Spleen (tissue), 11 donors: Measurements from ENCODE around the gene C11orf21. TPM values are rescaled to one million over a fixed set of nuclear protein-coding genes. Genes with fewer than 3 reads are reported as not detected.

ENCODE experiments used
- DNase-seq: peaks from one replicate; pipeline ENCODE4 v3.0.0-alpha.2; 2020
- H3K27ac ChIP-seq, 8 donors: fragments of 200-600 bp; sonication (generic) in 7 of 8; 1 replicate in 4 of 8; 2 replicates in 4 of 8; pipeline versions ENCODE4 v1.5.0 to v1.8.0; 2016 to 2021; ENCODE audit warnings: inconsistent platforms in 4 of 8, mild to moderate bottlenecking in 4 of 8, moderate library complexity in 1 of 8
- H3K27me3 ChIP-seq, 7 donors: fragments of 200-600 bp; sonication (generic) in 6 of 7; replicated peaks in 1 of 7; 1 replicate in 4 of 7; 2 replicates in 3 of 7; pipeline versions ENCODE4 v1.5.0 to v1.8.0; 2016 to 2021; ENCODE audit warnings: inconsistent platforms in 3 of 7, mild to moderate bottlenecking in 1 of 7
- H3K36me3 ChIP-seq, 6 donors: fragments of 200-600 bp; sonication (generic) in 5 of 6; 1 replicate in 4 of 6; 2 replicates in 2 of 6; pipeline versions ENCODE4 v1.5.0 to v1.8.0; 2016 to 2021; ENCODE audit warnings: inconsistent platforms in 2 of 6
- H3K4me1 ChIP-seq, 6 donors: fragments of 200-600 bp; sonication (generic) in 5 of 6; 1 replicate in 3 of 6; 2 replicates in 3 of 6; pipeline versions ENCODE4 v1.5.0 to v1.8.0; 2016 to 2021; ENCODE audit warnings: inconsistent platforms in 3 of 6
- H3K4me3 ChIP-seq, 8 donors: fragments of 200-600 bp; sonication (generic) in 7 of 8; 1 replicate in 4 of 8; 2 replicates in 4 of 8; pipeline versions ENCODE4 v1.5.0 to v1.8.0; 2016 to 2021; ENCODE audit warnings: inconsistent platforms in 4 of 8, mild to moderate bottlenecking in 4 of 8, moderate library complexity in 2 of 8
- H3K9me3 ChIP-seq, 8 donors: fragments of 200-600 bp; sonication (generic) in 7 of 8; 1 replicate in 4 of 8; 2 replicates in 4 of 8; pipeline versions ENCODE4 v1.5.0 to v1.8.0; 2016 to 2021; ENCODE audit warnings: inconsistent platforms in 4 of 8
- CTCF ChIP-seq, 11 experiments: fragments of 200-600 bp in 7 of 11; fragments of 450-650 bp in 4 of 11; sonication (generic) in 4 of 11; IDR thresholded peaks in 8 of 11; conservative IDR thresholded peaks in 3 of 11; 1 replicate in 7 of 11; 2 replicates in 4 of 11; pipeline versions ENCODE4 v1.4.0 to v1.8.0; 2016 to 2021; ENCODE audit warnings: antibody characterized with exemption in 11 of 11, inconsistent platforms in 4 of 11, mild to moderate bottlenecking in 1 of 11
- POLR2A ChIP-seq, 3 donors: fragments of 450-650 bp; IDR thresholded peaks; one replicate each; pipeline ENCODE4 v1.5.1; 2017; ENCODE audit warnings: antibody characterized with exemption in 3 of 3, mild to moderate bottlenecking in 1 of 3
- POLR2AphosphoS5 ChIP-seq, 3 donors: sonication (generic); formaldehyde crosslinking; IDR thresholded peaks; one replicate each; pipeline ENCODE4 v1.5.1; 2017; ENCODE audit warnings: antibody characterized with exemption in 3 of 3
- whole genome bisulfite sequencing, 5 donors: extraction: QIAGEN DNeasy Blood & Tissue Kit in 3 of 5; methylation state at CpG; one replicate each; pipeline versions ENCODE4 v1.1.5 to v1.1.7; 2013 to 2018; 5-methylcytosine and 5-hydroxymethylcytosine counted together
- intact Hi-C: fragments of 100-400 bp; cut with DNase I; formaldehyde crosslinking; loops from one replicate; pipeline ENCODE4 v1.15.0; 2023; ENCODE audit warnings: low total_unique reads
- polyA plus RNA-seq, 3 donors: library from polyadenylated mRNA; stranded (reverse); fragments of 200-250 nt; gene quantifications; one replicate each; pipeline ENCODE4 v1.2.1, GENCODE V29; 2013
- total RNA-seq, 7 donors: library from RNA; depleted of rRNA in 3 of 7; stranded (reverse); fragments of >200 nt in 3 of 7; fragmentation: NEBNext Ultra II Directional in 4 of 7; extraction: Animal tissue kit (Norgen Biotek cat#: 25700) in 4 of 7; gene quantifications; one replicate each; pipeline versions ENCODE4 v1.1.0 to v1.2.1, GENCODE V29; 2016 to 2021
- donor health status: healthy with polysubstance abuse.
- donor health status: DM: no; HTN: no; CAD: no; lungs with moderate emphysema.
- donor health status: DM: no; HTN: no; CAD: no.
- donor health status: Bipolar disorder and iron deficiency.
- donor health status: healthy.
- donor health status: DM: no; HTN: no; CAD: no.
- donor health status: DM: yes; HTN: yes; CAD: no.

Gene C11orf21
- total and polyA plus RNA-seq, 10 donors: 8.6 to 24.9 (median 17.1) TPM

DNA sequence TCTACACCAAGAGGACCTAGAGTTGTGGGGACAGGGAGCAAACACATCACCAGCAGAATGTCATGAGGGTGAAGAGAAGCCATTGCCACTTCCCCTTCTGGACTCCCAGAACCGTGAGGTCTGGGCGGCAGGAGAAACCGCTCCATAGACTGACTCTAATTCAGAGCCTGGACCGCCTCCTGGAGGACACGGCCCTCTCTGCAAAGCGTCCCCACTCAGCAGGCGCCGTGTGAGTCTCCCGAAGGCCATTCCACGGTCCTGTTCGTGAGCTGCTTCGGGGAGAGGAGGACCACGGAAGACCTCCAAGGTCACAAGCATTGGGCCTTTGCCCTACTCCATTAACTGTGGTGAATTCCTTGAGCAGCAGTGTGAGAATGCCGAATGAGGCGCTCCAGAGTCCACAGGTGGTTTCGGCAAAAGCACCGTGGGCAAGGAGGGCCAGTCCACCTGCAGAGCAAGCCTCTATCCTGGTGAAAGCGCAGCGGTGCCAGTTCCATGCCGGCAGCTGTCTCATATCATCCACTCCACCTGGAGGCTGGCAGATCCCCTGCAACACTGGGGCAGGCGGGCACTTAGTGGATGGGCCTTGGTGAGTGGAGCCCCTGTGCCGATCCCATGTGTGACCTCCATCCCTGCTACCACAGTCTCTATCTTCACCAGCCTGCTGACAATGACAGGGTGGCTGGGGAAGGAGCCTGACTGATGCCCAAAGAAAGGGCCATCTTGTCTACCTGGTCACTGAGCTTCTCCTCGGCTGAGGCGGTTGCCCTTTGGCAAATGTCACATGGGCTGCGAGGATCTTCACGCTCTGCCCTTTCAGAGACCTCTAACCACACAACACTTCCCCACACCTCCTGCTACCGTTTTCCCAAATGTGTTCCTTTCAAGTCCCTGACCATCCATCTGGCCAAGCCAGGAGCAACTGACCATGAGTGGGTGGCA is 7.5 kb downstream of the C11orf21 start:
- DNase-seq: no peak
- intact Hi-C loops: no loop called here
- Histone ChIP-seq H3K27ac (no peak overlapping the region), H3K27me3 (no peaks in the 10 kb centered on the region), H3K4me1 (peaks cover 0 to 41% (median 17%) of the 10 kb centered on the region in 6 donors), H3K4me3 (no peak overlapping the region), H3K9me3 (no peaks in the 10 kb centered on the region), H3K36me3 (peaks cover 0 to 31% (median 0%) of the 10 kb centered on the region in 6 donors)
- WGBS, 5 donors: 66 to 75% (median 71%) methylated on average over 26 to 27 of the region's 27 CpGs
- TF ChIP-seq POLR2A (IDR thresholded peaks at IDR 0.05): no peak
- TF ChIP-seq POLR2AphosphoS5 (IDR thresholded peaks at IDR 0.05): peak in 1 of 3 donors; percentile 43
- peak in 1 of 11 experiments; percentile 21 for TF ChIP-seq CTCF (IDR thresholded peaks at IDR 0.05 in 8 of 11, conservative IDR thresholded peaks at IDR 0.05 in 3 of 11)

DNA sequence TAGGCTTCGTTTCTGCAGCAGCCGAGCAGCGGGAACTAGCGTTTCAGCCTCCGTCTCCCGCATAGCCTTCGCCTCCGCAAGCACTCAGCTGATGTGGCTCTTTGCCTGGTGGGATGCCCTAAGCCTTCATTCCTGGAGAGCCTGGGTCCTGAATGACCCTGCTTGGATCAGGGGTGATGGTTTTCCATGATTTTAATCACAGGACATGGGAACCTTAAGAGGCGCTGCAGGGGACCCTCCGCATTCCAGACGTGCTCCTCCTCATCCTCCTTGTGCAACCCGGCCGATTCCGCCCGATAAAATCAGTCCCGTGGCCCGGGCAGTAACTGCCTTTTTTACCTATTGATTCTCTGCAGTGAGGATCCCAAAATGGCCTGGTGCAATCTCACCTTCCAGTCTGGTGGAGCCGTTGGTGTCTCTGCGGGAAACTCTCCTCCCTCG is 8.2 kb downstream of the C11orf21 start:
- Histone ChIP-seq H3K4me3 (no peak overlapping the region), H3K9me3 (no peaks in the 10 kb centered on the region), H3K36me3 (peaks cover 0 to 24% (median 0%) of the 10 kb centered on the region in 6 donors), H3K4me1 (peaks cover 0 to 38% (median 12%) of the 10 kb centered on the region in 6 donors), H3K27me3 (no peaks in the 10 kb centered on the region), H3K27ac (no peak overlapping the region)
- intact Hi-C loops: no loop called here
- TF ChIP-seq CTCF (IDR thresholded peaks at IDR 0.05 in 8 of 11, conservative IDR thresholded peaks at IDR 0.05 in 3 of 11): no peak
- TF ChIP-seq POLR2AphosphoS5 (IDR thresholded peaks at IDR 0.05): no peak
- no peak for TF ChIP-seq POLR2A (IDR thresholded peaks at IDR 0.05)
- no peak for DNase-seq
- WGBS, 5 donors: 76 to 87% (median 78%) methylated on average over 20 of the region's 20 CpGs

DNA sequence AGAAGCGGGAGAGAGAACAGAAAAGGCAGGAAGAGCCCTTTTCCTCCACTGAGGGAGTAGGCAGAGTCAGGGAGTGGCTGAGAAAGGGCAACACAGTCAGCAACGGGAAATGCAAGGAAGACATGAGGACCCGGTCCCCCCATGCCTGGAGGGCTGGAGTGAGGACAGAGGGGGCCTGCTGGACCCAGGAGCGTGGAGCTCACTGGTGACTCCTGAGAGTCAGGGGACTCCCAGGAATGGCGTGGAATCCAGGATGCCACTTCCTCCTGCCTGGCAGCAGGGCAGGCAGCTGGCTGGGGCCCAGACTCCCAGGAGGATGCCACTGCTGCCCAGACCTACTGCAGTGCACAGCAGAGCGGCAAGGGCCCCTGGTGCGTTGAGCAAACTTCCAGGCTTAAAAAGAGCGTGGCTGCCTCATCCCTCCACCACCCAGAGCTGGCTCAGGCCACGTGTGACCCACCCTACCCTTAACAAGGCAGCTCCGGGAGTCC is 11.3 kb downstream of the C11orf21 start:
- DNase-seq: peak; percentile 74
- no peaks in the 10 kb centered on the region for H3K9me3 ChIP-seq
- WGBS, 5 donors: 45 to 70% (median 59%) methylated on average over 10 of the region's 10 CpGs
- H3K36me3 ChIP-seq: no peaks in the 10 kb centered on the region
- H3K27me3 ChIP-seq: peaks cover 0 to 4% (median 0%) of the 10 kb centered on the region in 7 donors
- H3K4me1 ChIP-seq: peaks cover 0 to 32% (median 13%) of the 10 kb centered on the region in 6 donors
- intact Hi-C loops: no loop called here
- peak overlapping the region in 3 of 8 donors; percentile 14 to 56 (median 35) for H3K4me3 ChIP-seq
- H3K27ac ChIP-seq: peak overlapping the region; percentile 29 to 83 (median 64)
- no peak for TF ChIP-seq POLR2A (IDR thresholded peaks at IDR 0.05)
- no peak for TF ChIP-seq CTCF (IDR thresholded peaks at IDR 0.05 in 8 of 11, conservative IDR thresholded peaks at IDR 0.05 in 3 of 11)
- peak in 2 of 3 donors; percentile 38 to 41 for TF ChIP-seq POLR2AphosphoS5 (IDR thresholded peaks at IDR 0.05)

DNA sequence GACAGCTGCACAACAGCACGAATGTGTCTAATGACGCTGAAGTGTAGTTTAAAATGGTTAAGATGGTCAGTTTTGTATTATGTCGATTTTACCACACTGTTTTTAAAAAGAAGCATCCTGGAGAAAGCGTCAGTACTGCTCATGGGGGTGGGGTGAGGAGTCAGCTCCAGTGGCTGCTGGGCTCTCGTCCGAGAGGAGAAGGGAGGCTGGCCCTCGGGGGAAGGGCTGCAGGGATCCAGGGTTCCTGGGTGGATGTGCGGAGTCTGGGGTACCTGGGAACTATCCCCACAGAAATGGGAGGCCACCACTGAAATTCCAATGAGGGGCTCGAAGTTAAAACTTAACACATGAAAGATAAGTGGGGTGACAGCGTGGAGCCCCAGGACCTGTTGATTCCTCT is 11.9 kb downstream of the C11orf21 start:
- peaks cover 0 to 32% (median 13%) of the 10 kb centered on the region in 6 donors for H3K4me1 ChIP-seq
- peak overlapping the region; percentile 29 to 83 (median 64) for H3K27ac ChIP-seq
- 60 to 84% (median 75%) methylated on average over 10 of the region's 10 CpGs for WGBS, 5 donors
- no peaks in the 10 kb centered on the region for H3K9me3 ChIP-seq
- peak overlapping the region in 7 of 8 donors; percentile 9 to 56 (median 14) for H3K4me3 ChIP-seq
- no peak for TF ChIP-seq POLR2A (IDR thresholded peaks at IDR 0.05)
- no peak for TF ChIP-seq CTCF (IDR thresholded peaks at IDR 0.05 in 8 of 11, conservative IDR thresholded peaks at IDR 0.05 in 3 of 11)
- TF ChIP-seq POLR2AphosphoS5 (IDR thresholded peaks at IDR 0.05): no peak
- DNase-seq: no peak
- H3K27me3 ChIP-seq: peaks cover 0 to 4% (median 0%) of the 10 kb centered on the region in 7 donors
- H3K36me3 ChIP-seq: no peaks in the 10 kb centered on the region
- intact Hi-C loops: no loop called here
